Ovary (tissue), 9 donors: ENCODE results near the gene IMPDH2. TPM values are rescaled to one million over a fixed set of nuclear protein-coding genes. Genes with fewer than 3 reads are reported as not detected.

Experiments
- DNase-seq, 5 donors: peaks; one replicate each; pipeline ENCODE4 v3.0.0-alpha.2; 2019 to 2020
- H3K27ac ChIP-seq, 2 donors: fragments of 200-600 bp; one replicate each; pipeline versions ENCODE4 v1.5.1 to v1.8.0; 2019 to 2022
- H3K27me3 ChIP-seq: fragments of 200-600 bp; one replicate; pipeline ENCODE4 v1.8.0; 2022
- H3K36me3 ChIP-seq: fragments of 200-600 bp; sonication (generic); one replicate; pipeline ENCODE4 v1.5.1; 2019
- H3K4me1 ChIP-seq: one replicate; pipeline ENCODE4 v1.8.1; 2013; ENCODE audit warnings: mild to moderate bottlenecking, moderate library complexity; ENCODE audit not compliant: insufficient read depth
- H3K4me3 ChIP-seq: fragments of 200-600 bp; sonication (generic); one replicate; pipeline ENCODE4 v1.5.1; 2017
- H3K9me3 ChIP-seq, 2 donors: fragments of 200-600 bp in 1 of 2; sonication (generic) in 1 of 2; one replicate each; pipeline versions ENCODE4 v1.5.1 to v1.8.1; 2013 to 2019; ENCODE audit warnings: mild to moderate bottlenecking in 1 of 2, moderate library complexity in 1 of 2
- EP300 ChIP-seq: sonication (generic); formaldehyde crosslinking; IDR thresholded peaks from one replicate; pipeline ENCODE4 v1.6.1; 2017; ENCODE audit warnings: antibody characterized with exemption
- POLR2A ChIP-seq: fragments of 450-650 bp; IDR thresholded peaks from one replicate; pipeline ENCODE4 v1.6.1; 2017; ENCODE audit warnings: antibody characterized with exemption, mild to moderate bottlenecking, moderate library complexity
- WGBS, 3 donors: extraction: QIAGEN DNeasy Blood & Tissue Kit in 1 of 3; methylation state at CpG; one replicate each; pipeline versions ENCODE4 v1.1.5 to v1.1.7; 2013 to 2017; 5-methylcytosine and 5-hydroxymethylcytosine counted together
- intact Hi-C, 4 donors: fragments of 100-400 bp; cut with DNase I; formaldehyde crosslinking; loops; one replicate each; pipeline versions ENCODE4 v1.11.0 to v1.15.1; 2022 to 2023
- polyA plus RNA-seq, 2 donors: library from polyadenylated mRNA; stranded (reverse); fragments of 200-250 nt in 1 of 2; fragments of 350-450 nt in 1 of 2; fragmentation: Illumina TruSeq in 1 of 2; extraction: RNeasy Lipid Tissue Mini Kit (QIAGEN cat#74804) in 1 of 2; gene quantifications; one replicate each; pipeline ENCODE4 v1.2.3, GENCODE V29; 2013 to 2014
- total RNA-seq, 7 donors: library from RNA; depleted of rRNA in 2 of 7; stranded (reverse); fragments of >200 nt in 2 of 7; fragmentation: NEBNext Ultra II Directional in 3 of 7; extraction: Animal tissue kit (Norgen Biotek cat#: 25700) in 3 of 7; gene quantifications; one replicate each; pipeline versions ENCODE4 v1.1.0 to v1.2.4, GENCODE V29; 2016 to 2023
- TF ChIP-seq, protein P1 (sequence below), 3 donors: fragments of 450-650 bp in 2 of 3; fragments of 200-600 bp in 1 of 3; IDR thresholded peaks; one replicate each; pipeline versions ENCODE4 v1.5.1 to v1.8.0; 2016 to 2022; ENCODE audit warnings: antibody characterized with exemption in 3 of 3, mild to moderate bottlenecking in 1 of 3
- donor health status: DM: no; HTN: no; CAD: no; lungs with moderate emphysema.
- donor health status: DM: no; HTN: no; CAD: no.
- donor health status: Bipolar disorder and iron deficiency.
- donor health status: DM: yes; HTN: yes; CAD: no.
- donor health status: DM: no; HTN: no; CAD: no.
- donor health status: DM: yes; HTN: yes; CAD: no.

IMPDH2 gene
- total and polyA plus RNA-seq, 9 donors, result 264 to 523 (median 381) TPM

DNA sequence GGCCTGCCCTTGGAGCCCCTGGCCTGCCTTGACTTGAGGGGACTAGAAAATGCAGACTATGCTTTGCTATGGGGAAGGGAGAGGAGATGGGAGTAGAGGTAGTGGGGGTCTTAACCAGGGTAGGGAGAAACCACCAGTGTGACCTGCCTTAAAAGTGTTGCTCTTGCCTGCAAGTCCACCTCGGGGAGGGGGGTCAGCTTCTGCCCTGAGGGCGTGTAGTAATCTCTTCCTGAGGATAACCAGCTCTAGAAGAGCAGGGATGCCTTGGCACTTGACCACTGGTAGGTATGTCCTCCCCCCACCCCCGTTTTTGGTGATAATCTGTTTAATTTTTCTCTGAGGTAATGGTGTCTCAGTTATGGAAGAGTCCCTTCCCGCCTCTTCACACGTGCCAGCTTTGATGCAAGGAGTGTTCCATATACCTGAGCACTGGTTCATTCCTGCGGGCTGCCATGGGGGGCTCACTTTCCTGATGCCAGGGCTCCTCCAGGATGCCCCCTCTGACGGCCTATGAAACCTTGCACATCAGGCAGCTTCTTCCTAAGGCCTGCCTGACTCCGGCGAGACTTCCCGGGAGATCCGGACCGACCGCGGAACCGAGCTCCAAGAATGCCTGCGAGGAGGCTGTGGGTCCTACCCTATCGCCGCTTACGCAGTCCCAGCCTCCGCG is 39.9 kb downstream of the IMPDH2 start:
- H3K27ac ChIP-seq, result peak overlapping the region; percentile 95 to 96
- H3K4me3 ChIP-seq, result peak overlapping the region; percentile 68
- H3K4me1 ChIP-seq, result peaks cover 3% of the 10 kb centered on the region
- WGBS, 3 donors, result 0 to 2% (median 1%) methylated on average over 21 of the region's 21 CpGs
- peak in 2 of 5 donors; percentile 47 to 62 for DNase-seq
- H3K27me3 ChIP-seq, result no peaks in the 10 kb centered on the region
- no peaks in the 10 kb centered on the region for H3K36me3 ChIP-seq
- intact Hi-C loops, result loop anchor here in 2 of 4 donors (5.0 to 10.0 kb wide), 2 partner anchors 106 to 458 kb away; partner anchors contain the start of gene QRICH1 (in 1 of the 2)
- H3K9me3 ChIP-seq, result no peaks in the 10 kb centered on the region
- TF ChIP-seq POLR2A (no peak), EP300 (no peak)
- TF ChIP-seq, protein P1, sequence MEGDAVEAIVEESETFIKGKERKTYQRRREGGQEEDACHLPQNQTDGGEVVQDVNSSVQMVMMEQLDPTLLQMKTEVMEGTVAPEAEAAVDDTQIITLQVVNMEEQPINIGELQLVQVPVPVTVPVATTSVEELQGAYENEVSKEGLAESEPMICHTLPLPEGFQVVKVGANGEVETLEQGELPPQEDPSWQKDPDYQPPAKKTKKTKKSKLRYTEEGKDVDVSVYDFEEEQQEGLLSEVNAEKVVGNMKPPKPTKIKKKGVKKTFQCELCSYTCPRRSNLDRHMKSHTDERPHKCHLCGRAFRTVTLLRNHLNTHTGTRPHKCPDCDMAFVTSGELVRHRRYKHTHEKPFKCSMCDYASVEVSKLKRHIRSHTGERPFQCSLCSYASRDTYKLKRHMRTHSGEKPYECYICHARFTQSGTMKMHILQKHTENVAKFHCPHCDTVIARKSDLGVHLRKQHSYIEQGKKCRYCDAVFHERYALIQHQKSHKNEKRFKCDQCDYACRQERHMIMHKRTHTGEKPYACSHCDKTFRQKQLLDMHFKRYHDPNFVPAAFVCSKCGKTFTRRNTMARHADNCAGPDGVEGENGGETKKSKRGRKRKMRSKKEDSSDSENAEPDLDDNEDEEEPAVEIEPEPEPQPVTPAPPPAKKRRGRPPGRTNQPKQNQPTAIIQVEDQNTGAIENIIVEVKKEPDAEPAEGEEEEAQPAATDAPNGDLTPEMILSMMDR (IDR thresholded peaks at IDR 0.05), result no peak

DNA sequence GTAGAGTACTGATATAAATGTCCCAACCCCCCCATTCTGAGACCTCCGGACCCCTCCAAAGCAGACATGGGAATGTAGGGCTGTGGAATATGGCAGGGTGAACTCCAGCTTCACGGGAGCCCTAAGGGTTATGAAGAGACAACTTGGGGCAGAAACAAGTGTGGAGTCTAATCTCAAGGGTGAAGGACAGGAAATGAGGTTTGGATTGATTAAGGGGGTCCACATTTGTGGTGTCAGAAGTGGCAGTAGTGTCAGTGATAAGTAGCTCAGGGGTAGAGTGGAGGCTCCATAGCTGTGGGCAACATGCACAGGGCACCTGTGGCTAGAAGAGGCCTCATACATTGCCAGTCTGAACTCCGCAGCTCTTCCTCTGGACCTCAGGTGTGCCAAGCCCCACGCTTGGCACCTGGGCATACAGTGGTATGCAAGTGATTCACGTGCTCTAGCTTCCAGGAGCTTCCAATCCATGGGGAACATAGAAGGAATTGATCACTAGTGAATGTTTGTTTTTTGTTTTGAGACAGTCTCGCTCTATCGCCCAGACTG is 43.3 kb downstream of the IMPDH2 start:
- no peaks in the 10 kb centered on the region for H3K9me3 ChIP-seq
- no peaks in the 10 kb centered on the region for H3K27me3 ChIP-seq
- TF ChIP-seq, protein P1 (IDR thresholded peaks at IDR 0.05), result no peak
- no peak for TF ChIP-seq POLR2A
- WGBS, 3 donors, result 84 to 90% (median 84%) methylated on average over 7 of the region's 7 CpGs
- intact Hi-C loops, result loop anchor here in 2 of 4 donors (5.0 to 10.0 kb wide), 2 partner anchors 109 to 461 kb away; partner anchors contain the start of gene QRICH1 (in 1 of the 2)
- H3K4me3 ChIP-seq, result no peak overlapping the region
- peak in 1 of 5 donors; percentile 17 for DNase-seq
- no peak overlapping the region for H3K27ac ChIP-seq
- peaks cover 3% of the 10 kb centered on the region for H3K4me1 ChIP-seq
- no peaks in the 10 kb centered on the region for H3K36me3 ChIP-seq

DNA sequence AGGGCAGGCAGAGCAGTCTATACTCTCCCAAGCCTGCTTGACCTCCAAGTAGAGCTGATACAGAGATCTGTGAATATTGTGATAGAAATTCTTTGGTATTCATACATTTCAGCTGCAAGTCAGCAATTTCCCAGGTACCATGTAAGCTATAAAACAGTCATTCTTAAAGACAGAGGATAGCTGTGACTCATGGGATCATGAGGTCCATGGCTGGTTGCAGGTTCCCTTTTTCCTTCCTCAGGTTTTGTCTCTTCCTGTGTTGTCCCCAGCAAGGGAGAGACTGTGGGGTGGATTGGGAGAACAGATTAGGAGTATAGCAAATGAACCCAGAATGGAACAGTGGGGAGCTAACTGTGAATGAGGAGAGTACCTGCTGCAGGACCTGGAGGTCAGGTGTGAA is 44.5 kb downstream of the IMPDH2 start:
- H3K27me3 ChIP-seq, result no peaks in the 10 kb centered on the region
- no peaks in the 10 kb centered on the region for H3K36me3 ChIP-seq
- no peak overlapping the region for H3K4me3 ChIP-seq
- TF ChIP-seq EP300 (no peak), POLR2A (no peak)
- TF ChIP-seq, protein P1 (IDR thresholded peaks at IDR 0.05), result no peak
- H3K9me3 ChIP-seq, result no peaks in the 10 kb centered on the region
- intact Hi-C loops, result loop anchor here in 2 of 4 donors (5.0 to 10.0 kb wide), 2 partner anchors 110 to 463 kb away; partner anchors contain the start of gene QRICH1 (in 1 of the 2)
- H3K27ac ChIP-seq, result no peak overlapping the region
- H3K4me1 ChIP-seq, result peaks cover 3% of the 10 kb centered on the region
- no peak for DNase-seq

DNA sequence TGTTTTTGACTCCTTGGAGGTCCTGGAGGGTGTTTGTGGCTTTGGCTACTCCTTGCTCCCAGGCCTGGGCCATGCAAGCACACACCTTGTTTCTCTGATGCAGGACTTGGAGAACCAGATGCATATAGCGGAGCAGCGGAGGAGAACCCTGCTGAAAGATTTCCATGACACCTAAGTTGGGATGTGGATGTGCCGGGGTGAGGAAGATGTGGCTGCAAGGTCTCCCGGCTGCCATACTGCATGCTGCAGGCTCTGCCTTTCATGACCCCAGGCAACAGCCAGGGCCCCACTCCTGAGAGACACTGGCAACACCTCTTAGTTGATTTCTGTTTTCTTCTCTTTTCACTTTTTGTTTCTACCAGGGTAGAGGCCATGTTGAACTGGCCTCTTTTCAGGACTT is 46.1 kb downstream of the IMPDH2 start:
- H3K27me3 ChIP-seq, result no peaks in the 10 kb centered on the region
- no peaks in the 10 kb centered on the region for H3K9me3 ChIP-seq
- no peak overlapping the region for H3K27ac ChIP-seq
- no peaks in the 10 kb centered on the region for H3K36me3 ChIP-seq
- DNase-seq, result peak in 1 of 5 donors; percentile 27
- no peak overlapping the region for H3K4me3 ChIP-seq
- 84 to 93% (median 93%) methylated on average over 4 of the region's 4 CpGs for WGBS, 3 donors
- H3K4me1 ChIP-seq, result no peaks in the 10 kb centered on the region
- TF ChIP-seq EP300 (no peak), POLR2A (no peak)
- TF ChIP-seq, protein P1 (IDR thresholded peaks at IDR 0.05), result no peak
- intact Hi-C loops, result loop anchor here in 1 of 4 donors (10.0 kb wide), 1 partner anchor 112 kb away; the partner anchor contains the start of gene QRICH1
